Retina (tissue), 1 donor: ENCODE results near the gene TXNRD3.

Experiments
- DNase-seq: peaks from one replicate; pipeline ENCODE4 v3.0.0-alpha.2; 2016

The TXNRD3 gene

DNA sequence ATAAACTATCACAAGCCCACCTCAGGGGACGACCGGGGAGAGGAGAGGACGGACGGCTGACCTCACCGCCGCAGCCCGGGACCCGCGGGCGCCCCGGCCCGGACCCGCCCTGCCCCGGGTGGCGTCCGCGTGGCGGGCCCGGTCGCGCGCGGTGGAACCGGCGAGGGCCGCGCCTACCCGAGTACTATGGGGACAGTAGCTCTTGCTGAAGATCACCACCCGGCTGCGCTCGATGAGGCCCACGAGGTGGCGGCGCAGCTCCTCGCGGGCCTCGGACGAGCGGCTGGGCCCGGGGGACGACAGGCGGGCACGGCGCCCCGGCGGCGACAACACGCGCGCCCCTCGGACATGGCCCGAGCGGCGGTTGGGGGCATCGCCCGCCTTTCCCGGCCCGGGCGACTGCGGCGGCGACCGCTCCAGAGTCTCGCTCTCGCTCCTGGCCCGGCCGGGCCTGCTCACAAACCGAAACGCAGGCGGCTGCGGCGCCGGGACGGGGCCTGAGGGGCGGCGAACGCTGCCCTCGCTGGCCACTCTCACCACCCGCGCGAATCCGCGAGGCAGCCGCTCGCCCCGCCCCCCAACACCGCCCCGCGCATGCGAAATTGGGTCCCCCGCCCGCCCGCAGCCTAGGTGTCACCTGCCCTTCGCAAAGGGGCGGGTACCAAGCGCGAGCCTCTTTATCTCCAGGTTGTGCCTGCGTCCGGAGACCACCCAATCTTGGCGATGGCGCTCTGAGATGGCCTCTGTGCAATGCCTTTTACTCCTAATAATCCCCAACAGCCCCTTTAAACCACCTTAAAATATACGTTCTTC is at the start of gene TXNRD3:
TXNRD3 (minus strand) TSS at position 554 of the 813 bp plus-strand sequence.
- DNase-seq, result peak; percentile 77

DNA sequence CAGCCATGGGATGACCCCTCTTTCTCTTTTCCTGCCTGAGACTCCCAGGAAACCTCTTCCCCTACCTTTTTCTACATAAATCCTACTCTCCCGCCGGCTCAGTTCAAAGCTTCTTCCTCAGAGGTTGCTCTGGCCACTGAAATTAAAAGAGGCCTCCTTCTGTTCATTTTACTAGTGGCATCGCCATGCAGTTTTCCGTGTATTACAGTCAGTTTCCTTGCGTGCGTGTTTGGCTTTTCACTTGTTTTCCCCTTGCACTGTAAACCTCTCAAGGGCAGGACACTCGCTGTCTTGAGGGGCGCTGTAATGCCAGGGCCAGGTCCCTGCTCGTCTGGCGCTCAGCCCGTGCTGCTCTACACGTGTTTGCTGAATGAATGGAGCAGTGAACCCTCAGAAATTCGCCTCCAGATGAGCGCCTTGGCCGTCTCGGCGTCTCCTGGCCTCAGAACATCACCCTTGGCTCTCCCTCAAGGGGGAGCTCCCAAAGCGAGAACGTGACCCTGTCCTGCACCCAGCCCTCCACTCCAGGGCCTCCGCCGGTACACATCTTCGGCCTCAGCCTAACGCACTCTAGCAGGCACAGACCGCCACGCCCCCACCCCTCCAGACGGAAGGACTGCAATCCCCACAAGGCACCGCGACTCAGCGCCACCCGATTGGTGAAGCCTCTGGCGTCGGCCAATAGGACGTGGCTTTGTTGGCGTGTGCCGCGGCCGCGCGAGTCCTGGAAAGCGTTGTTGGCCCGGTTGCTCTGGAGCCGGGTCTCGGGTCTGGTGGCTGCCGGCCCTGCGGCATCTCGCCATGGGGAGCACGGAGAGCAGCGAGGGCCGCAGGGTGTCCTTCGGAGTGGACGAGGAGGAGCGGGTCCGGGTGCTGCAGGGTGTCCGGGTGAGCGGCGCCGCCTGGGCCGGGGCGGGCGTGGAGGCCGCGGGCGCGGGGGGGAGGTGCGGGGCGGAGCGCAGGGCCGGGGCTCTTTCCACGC is 48.9 kb upstream of the TXNRD3 start, which contains the start of gene CHCHD6:
CHCHD6 (plus strand) TSS at position 729 of the 982 bp plus-strand sequence; CDS start at position 802, 73 bp downstream.
- peak; percentile 99 for DNase-seq

- DNase-seq, result no peak
Observed at GRCh38 chr3:126699011-126699410, 44.1 kb upstream of the TXNRD3 start.

DNA sequence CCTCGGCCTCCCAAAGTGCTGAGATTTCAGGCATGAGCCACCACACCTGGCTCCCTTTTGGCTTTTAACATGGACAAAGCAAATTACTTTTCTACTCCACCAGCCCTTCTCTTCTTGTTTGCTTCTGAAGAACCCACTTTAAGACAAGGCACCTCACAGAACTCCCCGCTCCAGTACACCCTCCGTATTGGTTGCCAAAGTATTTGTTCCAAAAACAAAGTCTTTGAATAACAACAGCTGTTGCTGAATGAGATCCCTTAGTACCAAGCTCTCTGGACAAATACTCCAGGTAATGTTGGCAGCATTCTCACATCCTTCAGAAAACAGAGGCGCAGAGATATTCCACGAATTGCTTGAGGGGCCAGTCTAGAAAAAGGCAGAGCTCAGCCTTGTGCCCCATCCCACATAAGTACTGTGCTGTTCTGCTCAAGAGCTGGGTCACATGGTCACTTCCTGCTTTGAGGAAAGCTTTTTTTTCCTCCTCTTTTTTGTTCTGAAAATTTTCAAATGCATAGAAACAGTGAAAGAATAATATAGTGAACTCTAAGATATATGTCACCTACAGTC is 41.9 kb upstream of the TXNRD3 start:
- no peak for DNase-seq

DNA sequence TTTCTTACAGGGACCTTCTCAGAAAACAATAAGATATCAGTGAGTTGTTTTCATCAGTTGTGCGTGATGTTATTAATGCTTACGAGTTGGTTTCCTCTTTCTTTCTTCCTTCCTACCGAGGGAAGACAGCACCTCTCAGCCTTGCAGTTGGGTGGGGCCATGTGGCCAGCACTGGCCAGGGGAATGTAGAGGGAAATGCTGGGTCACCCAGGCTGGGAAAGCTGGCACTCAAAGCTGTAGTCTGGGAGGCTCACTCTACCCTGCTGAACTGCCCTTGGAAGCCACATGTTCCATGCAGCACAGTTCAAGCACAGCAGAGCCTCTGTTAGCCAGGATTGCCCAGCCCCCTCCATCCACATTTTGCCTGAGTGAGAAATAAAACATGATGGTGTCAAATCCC is 39.0 kb upstream of the TXNRD3 start:
- no peak for DNase-seq

DNA sequence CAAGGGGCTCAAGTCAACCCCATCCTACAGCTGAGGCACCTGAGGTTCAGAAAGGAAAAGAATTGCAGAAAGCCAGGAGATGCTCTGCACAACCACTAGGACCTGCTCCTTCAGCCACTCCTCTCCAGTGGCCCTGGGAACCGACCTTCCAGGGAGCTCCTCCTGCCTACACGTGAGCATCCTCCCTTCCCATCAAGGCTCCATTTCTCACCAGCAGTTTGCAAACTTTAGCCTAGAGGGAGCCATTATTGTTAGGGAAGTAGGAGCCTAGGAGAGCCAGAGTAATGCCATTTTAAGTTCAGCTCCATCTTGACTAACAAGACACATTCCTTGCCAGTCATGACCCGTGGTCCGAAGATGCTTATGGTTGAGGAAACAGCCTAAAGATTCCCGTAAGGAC is 37.9 kb upstream of the TXNRD3 start:
- no peak for DNase-seq

DNA sequence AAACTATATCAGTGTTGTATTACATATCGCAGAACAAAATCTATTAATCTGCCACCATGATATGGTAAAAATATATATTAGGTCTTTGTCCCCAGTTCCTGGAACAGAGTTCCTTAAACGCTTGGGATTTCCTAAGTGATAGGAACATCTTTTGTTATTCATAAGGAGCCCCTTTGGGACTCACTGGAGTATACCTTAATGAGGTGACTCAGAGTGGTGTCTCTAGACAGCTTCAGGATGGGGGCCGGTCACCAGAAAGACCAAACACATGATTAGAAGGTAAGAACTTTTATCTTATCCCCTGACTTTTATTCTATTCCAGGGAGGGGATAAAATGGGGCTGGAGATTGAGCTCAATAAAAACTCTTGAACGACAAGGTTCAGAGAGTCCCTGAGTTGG is 36.8 kb upstream of the TXNRD3 start:
- no peak for DNase-seq

GRCh38 chr3:126685493-126685892 is 30.6 kb upstream of the TXNRD3 start:
- DNase-seq, result no peak

DNA sequence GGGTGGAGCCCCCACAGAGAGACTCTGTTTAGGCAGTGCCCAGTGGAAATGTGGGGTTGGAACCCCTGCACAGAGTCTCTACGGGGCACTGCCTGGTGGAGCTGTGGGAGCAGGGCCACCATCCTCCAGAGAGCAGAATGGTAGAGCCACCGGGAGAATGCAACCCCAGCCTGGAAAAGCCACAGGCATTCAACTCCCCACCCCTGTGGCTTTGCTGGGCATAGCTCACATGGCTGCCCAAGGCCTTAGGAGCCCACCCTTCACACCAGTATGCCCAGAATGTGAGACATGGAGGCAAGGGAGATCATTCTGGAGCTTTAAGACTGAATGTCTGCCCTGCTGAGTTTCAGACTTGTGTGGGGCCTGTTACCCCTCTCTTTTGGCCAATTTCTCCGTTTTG is 30.1 kb upstream of the TXNRD3 start:
- no peak for DNase-seq

- DNase-seq, result peak; percentile 67
Observed at GRCh38 chr3:126684218-126684751, 29.4 kb upstream of the TXNRD3 start.

DNA sequence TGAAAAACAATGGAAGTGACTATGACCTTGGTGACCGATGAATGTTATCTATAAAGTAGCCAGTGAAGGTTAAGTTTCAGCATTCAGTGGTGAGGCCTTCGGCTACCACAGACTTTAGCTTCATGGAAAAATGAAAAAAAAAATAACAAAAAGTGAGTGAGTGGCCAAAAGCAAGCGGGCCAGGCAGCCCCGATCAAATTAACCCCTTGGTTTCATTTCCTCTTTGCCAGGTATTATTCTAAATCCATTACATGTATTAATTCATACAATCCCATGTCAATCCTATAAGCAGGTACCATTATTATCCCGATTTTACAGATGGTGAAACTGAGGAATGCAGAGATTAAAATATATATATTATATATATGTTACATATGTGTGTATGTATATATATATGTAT is 28.1 kb upstream of the TXNRD3 start:
- no peak for DNase-seq

DNA sequence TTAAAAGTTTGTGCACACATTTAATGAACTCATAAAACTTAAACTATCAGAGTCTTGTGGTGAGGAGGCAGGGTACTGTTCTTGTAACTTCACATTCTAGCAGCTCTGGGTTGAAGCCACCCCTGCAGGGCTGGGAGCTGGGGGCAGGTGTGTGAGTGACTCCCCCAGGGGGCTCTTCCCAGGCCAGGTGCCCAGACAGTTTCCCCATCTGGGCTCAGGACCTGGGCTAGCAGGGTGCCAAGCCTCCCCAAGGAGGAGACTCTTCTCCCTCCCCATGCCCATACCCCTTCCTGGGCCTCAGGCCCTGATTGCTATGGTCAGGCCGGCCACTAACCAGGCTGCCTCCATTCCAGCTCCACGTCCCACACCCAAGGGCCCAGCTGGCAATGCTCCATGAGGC is 27.1 kb upstream of the TXNRD3 start:
- DNase-seq, result no peak

- no peak for DNase-seq
Observed at GRCh38 chr3:126680667-126681055, 25.7 kb upstream of the TXNRD3 start.

DNA sequence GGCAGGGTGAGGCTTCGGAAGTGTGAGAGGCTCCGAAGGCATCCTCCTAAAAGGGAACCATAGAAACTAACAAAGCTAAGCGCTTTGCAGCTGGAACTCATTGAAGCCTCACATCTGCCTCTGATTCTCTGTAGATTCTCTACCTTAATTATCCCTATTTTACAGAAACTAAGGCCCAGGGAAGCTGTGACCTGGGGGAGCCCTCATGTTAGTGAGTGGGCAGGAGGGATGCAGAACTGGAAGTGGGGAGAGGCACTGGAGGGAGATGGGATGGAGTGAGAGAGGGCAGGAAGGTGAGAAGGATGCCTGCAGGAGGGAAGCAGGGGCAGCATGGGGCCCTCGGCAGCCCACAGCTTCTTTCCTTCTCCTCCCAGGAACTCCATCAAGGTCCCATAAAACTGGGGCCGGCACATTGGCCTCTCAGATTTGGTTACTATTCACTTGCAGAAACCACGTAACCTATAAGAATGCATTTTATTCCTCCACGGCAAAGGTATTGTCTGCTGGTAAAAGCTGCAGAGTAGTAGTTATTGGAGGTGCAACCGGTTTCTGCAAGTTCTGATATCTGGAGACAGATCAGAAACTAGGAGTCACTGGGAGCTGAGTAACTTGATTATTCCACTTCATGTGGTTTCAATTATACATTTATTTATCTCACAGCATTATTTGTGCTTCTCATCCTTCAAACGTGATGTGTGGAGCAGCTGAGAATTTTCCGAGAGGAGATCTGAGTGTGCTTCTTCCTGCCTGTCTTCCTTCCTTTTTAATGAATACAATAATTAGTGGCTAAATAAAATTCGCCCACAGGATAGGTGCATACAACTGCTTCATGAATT is 25.1 kb upstream of the TXNRD3 start:
- DNase-seq, result no peak

- DNase-seq, result peak; percentile 96
Observed at GRCh38 chr3:126679318-126679751, 24.4 kb upstream of the TXNRD3 start.

DNA sequence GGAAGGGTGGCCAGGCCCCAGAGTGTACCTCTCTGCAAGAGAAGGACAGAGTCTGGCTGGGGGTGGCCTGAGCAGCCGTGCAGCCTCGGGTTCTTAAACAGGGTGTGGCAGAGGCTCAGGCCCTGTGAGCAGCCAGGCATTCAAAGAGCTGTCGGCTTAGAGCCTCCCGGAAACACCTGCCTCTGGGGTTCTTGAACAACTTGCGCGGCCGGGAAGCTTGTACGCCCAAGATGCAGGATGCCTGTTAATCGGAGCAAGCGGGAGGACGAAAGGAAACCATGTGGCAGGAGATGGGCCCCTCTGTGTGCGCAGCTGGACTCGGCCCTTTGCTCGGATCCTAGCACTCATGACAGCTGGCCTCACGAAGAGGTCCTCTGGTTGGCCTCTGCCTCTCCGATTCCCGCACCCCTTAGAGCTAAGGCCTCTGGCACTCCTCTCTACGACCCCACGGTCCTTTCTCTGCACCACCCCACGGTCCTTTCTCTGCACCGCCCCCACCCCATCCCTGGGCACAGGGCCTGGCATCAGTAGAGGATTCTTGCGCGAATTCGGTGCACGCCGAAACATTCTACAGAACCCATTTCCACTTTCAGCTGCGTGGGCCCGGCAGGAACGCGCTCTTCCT is 23.9 kb upstream of the TXNRD3 start:
- DNase-seq, result peak; percentile 54

- peak; percentile 63 for DNase-seq
Observed at GRCh38 chr3:126677862-126678503, 23.1 kb upstream of the TXNRD3 start.

DNA sequence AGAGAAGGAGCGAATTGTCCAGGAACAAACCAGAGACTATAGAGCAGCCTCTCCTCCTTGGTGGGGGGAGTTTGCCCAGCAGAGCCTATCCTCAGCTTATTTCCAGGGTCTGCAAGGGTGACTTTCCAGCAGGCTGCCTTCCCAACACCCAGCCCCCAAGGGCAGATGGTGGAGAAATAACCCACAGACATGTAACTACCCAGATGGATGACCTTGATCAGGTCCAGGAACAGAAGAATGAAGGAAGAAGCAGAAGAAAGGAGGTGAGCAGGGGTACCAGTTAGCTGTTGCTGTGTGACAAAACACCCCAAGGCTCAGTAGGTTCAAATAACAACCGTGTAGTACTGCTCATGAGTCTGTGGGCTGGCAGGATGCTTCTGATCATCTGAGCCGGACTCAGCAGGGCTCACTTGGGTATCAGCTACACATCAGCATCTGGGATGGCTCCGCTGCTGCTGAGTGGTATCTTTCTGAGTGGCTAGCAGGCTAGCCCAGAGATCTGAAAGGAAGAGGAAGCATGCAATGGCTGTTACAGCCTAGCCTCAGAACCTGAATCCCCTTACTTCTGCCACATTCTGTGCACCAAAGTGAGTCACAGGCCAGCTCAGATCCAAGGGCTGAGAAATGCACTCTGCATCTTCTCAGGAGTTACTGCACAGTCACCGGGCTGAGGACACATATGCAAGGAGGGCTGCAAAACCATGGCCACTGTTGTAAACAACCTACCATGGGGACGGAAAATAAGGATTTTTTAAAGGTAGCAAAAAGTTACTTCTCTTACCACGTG is 22.2 kb upstream of the TXNRD3 start:
- DNase-seq, result no peak

DNA sequence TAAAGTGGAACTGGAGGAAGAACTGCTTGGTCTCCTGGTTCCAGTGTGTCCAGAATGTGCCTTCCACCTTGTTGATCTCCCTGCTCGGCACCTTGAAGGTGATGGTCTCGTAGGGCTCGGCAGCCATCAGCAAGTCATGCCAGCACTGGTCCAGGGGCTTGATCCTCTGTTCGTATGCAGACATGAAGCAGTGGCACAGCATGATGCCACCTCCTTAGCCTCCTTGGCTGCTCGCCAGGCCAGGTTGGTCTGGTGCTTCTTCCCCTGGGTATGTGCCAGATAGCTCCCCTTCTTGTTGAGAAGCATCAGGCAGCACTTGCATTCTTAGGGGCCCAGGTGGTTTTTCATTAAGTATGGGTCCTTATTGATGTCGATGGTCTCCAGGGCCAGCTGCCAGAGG is 17.8 kb upstream of the TXNRD3 start:
- DNase-seq, result no peak

DNA sequence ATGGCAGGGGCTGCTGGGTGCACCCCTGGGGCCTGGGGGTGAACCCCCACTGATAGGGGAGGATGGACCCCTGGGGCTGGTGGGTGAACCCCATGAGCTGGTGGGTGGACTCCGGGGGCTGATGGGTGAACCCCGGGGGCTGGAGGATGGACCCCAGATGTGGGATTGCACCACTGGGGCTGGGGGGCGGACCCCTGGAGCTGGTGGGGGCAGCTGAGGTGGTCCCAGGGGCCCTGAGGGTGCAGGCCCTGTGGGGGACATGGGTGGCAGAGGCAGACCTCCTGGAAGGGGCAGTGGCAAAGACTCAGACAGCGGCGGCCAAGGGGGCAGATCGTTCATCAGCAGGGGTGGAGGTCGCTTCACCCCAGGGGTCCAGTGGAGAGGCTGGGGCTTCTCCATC is 17.4 kb upstream of the TXNRD3 start:
- DNase-seq, result no peak
